Measurements from ENCODE around the gene CEP164.

The CEP164 gene

GRCh38 chr11:117361432-117361831, 33.8 kb downstream of the CEP164 start:
- no peak for DNase-seq (ENCODE audit: low read depth in 2 of 2)

DNA sequence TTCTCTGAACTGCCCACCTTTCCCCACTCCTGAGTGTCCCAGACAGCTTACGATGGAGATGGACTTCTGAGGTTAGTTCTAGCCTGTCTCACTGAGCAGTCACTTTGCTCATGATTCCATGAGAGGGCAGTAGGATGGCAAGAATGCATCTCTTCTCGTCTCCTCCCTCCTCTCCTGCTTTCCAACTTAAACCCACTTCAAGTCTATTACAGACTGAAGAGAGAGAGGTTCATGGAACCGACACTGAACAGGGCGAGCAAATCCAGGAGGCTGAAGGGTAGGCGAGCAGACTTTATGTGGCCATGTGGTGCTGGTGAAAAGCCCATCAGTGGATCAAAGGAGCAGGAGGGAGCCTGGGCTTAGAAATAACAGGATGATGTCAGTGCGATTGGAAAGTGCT, 38.6 kb downstream of the CEP164 start:
- no peak for DNase-seq (ENCODE audit: low read depth in 2 of 2)

- DNase-seq (ENCODE audit: low read depth in 2 of 2): no peak
Measured at GRCh38 chr11:117366875-117367274, 39.2 kb downstream of the CEP164 start.

GRCh38 chr11:117369534-117369933, 41.9 kb downstream of the CEP164 start:
- no peak for DNase-seq (ENCODE audit: low read depth in 2 of 2)

- DNase-seq (ENCODE audit: low read depth in 2 of 2): no peak
Measured at GRCh38 chr11:117371453-117371852, 43.8 kb downstream of the CEP164 start.

DNA sequence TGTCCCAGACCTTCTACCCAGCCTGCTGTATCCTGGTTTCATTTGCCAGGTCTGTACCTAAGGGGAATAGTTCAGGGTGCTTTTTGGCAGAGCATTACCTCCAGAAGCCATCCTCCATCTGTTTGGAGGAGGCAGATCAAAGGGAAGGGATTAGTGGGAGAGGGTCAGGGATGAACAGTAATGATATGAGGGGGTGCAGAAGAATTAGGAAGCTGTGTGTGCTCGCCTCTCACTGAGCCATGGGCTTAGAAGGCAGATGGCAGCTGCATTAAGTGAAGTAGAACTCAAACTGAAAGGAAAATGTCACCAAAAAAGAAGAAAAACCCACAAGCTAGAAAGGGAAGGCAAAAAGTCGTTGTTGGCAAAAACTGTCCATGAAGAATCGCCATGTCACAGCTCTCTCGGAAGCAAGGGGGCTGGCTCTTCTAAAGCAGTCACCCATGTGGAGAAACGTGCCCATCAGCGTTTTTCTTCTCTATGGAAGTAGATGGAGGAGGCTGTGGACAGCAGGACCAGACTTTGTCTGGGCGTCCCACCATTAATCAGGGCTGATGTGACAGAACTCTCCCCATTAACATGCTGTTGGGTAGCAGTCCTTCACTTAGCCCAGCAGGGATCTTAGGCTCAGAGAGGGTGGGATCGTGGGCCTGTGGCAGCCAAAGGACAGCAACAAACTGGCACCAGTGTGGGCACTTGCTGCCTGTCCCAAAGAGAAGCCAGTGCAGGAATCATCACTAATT, 46.8 kb downstream of the CEP164 start:
- DNase-seq (ENCODE audit: low read depth in 2 of 2): no peak

DNA sequence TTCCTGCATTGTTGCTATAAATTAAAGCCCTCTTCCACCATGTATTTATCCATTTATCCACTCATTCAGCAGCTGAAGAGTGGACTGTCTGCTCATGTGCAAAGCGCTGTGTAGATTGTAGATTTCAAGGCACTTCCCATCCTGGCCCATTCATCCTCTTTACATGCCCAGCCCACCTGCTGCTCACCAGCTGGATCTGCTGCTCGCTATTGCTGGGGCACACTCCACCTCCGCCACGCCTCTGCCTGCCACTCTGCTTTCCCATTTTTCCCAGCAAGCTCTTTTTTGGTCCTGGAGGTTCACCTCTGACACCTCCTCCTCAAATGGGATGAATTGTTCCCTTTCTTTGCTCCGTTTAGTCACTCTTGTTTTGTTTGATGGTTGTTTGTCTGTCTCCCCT, 48.3 kb downstream of the CEP164 start:
- DNase-seq (ENCODE audit: low read depth in 2 of 2): no peak

- no peak for DNase-seq (ENCODE audit: low read depth in 2 of 2)
Measured at GRCh38 chr11:117376517-117376916, 48.9 kb downstream of the CEP164 start.

GRCh38 chr11:117378976-117379865, 51.6 kb downstream of the CEP164 start:
- no peak for DNase-seq (ENCODE audit: low read depth in 2 of 2)

DNA sequence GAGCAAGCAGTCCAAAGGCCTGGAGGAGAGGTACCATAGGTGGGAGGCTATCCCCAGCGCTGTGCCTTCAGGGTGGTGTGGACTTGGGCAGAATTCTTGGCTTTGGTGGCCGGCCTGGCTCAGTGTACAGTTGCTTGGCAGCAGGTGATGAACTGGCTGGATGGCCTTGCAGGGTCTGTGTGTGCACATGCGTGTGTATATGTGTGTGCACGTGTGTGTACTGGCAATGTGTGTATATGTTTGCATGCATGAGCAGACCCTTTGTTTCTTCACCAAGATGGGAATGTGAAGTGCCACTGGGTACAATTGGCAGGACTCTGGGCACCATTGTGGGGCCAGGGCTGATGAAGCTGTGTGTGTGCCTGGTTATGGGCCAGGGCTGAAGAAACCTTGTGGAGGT, 53.0 kb downstream of the CEP164 start:
- no peak for DNase-seq (ENCODE audit: low read depth in 2 of 2)

- no peak for DNase-seq (ENCODE audit: low read depth in 2 of 2)
Measured at GRCh38 chr11:117381481-117382387, 54.1 kb downstream of the CEP164 start.

DNA sequence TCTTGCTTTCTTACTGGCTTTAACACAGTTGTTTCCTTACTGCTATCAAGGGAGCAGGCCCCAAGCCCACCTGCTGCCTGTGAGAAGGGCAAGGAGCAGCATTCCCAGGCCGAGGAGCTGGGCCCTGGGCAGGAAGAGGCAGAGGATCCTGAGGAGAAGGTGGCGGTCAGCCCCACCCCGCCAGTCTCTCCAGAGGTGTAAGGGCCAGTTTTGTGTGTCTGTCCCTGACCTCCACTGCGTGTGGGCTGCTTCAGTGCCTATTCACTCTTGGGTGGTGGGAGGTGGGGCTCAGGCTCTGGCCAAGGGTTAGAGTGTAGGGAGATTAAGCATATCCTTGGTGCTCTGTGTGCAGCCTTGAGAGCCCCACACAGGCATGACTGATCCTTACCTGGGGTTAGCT, 55.1 kb downstream of the CEP164 start:
- DNase-seq (ENCODE audit: low read depth in 2 of 2): no peak

DNA sequence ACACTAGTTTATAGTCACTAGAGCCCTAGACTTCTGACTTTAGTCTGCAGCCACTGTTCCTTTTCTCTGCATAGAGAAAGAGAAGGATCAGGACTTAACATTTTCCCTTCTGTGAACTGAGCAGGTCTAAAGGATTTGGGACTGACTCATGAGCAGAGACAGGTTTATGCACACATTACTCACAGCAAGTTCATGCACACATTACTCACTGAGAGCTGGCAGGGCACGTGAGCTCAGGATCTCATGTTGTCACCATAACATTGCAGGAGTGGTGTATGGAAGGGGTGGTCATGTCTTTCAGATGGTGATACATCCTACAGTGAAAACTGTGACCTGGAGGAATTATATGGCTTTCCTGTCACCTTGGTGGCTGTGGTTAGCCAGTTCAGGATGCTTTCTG, 56.4 kb downstream of the CEP164 start:
- DNase-seq (ENCODE audit: low read depth in 2 of 2): no peak

DNA sequence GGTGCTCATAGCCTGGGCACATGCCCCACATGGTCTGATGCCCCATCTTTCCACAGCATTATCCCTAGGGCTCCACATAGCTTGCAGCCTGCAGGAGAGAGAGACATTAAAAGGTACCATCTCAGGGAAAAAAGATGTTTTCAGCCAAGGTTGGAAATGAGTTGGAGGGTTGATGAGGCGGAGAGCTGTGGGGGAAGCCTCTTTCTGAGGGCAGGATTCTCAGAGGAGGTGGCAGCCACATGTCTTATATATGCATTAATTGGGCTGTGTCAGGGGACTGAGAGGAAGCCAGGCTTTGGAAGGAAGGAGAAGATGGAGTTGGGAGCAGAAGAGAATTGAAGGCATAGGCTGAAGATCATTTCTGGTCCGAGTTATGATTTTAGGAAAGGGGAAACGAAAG, 57.8 kb downstream of the CEP164 start:
- DNase-seq (ENCODE audit: low read depth in 2 of 2): no peak

DNA sequence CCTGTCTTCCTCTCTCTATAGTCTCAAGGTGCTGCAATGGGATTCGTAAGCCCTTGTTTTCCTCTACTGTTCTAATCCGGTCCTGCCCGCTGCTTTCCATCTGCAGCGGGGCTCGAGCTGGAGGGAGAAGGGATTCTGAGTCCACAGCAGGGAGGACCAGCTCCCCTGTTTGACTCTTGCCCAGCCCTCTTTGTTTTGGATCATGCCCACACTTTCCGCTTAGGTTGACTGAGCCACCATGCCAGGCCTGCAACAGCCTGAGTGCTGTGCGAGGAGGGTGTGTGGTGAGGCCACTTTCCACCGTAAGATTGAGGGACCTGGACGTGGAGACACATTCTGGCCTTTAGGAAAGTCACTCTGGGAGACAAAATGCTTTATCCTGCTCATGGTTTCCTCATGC, 58.3 kb downstream of the CEP164 start:
- no peak for DNase-seq (ENCODE audit: low read depth in 2 of 2)

DNA sequence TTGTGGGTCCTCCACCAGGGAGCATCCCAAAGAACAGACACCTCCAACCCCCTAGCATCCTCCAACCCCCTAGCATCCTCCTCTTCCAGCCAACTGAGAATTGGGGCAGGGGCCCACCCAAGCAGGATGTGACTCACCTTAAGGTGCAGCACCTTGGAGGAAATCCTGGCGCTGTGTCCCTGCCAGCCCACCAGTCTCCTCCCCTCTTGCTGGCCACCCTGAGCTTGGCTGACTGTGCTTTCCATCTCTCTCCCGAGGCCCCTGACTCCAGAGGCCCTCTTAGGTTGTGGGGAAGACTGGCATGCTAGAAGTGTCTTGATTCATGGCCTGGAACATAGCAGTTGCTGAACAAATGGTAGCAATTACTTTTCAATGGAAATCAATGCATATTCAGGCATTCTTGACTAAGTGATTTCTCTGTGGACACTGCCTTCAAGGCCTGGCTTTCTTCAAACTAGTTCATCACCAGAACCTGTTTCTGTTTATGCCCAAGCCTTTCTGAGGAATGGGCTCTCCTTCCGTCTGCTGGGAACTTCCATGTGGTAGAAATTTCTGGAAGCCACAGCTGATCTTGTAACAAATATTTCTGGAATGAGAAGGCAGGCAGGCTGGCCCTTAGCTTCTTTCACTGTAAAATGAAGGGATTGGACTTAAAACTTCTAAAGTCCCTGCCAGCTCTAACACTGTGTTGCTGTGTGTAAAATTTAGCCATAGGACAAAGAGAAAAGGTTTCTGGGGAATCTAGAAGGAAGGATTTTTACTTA, 60.5 kb downstream of the CEP164 start:
- DNase-seq (ENCODE audit: low read depth in 2 of 2): no peak

- DNase-seq (ENCODE audit: low read depth in 2 of 2): no peak
Measured at GRCh38 chr11:117390743-117391142, 63.1 kb downstream of the CEP164 start.

- DNase-seq (ENCODE audit: low read depth in 2 of 2): no peak
Measured at GRCh38 chr11:117391181-117391580, 63.5 kb downstream of the CEP164 start.

DNA sequence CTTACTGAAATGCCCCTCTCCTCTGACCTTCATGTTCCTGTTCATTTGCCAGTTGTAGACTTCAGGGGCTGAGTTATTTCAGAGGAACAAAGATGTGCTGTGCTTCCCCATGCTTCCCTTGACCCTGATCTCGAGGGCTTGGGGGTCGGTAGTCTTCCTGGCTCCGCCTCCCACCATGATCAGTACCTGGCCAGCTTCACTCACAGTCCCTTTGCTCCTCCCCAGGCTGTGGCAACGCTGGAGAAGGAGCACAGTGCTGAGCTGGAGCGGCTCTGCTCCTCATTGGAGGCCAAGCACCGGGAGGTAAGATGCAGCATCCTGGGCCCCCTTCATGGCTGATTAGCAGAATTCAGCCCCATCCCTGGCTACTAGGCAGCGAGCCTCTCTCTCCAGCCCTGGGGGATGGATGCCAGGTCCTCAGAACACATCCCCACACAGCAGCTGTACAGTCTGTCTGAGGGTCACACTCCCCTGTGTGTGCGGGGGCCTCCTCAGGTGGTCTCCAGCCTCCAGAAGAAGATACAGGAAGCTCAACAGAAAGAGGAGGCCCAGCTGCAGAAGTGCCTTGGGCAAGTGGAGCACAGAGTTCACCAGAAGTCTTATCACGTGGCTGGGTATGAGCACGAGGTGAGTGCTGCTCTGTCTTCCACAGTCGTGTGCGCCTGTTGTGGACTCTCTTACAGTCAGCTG, 64.5 kb downstream of the CEP164 start:
- DNase-seq (ENCODE audit: low read depth in 2 of 2): no peak

GRCh38 chr11:117392979-117393378, 65.3 kb downstream of the CEP164 start:
- no peak for DNase-seq (ENCODE audit: low read depth in 2 of 2)

Data from stimulated activated CD4-positive, alpha-beta T cell treated with anti-CD3 and anti-CD28 coated beads, Interleukin-15, amount 100 ng/mL, for 48 hours (primary cell).